ENCODE measurements around the gene PAX7. TPM values are rescaled to one million over a fixed set of nuclear protein-coding genes. Genes with fewer than 3 reads are reported as not detected.
"Not testable (repeated sequence)": the region's sequence is repeated elsewhere in the genome, so short reads cannot be mapped to it uniquely, and the experiment has no call there.

Gene PAX7
- total RNA-seq, 2 donors from 2014 or later = not detected

DNA sequence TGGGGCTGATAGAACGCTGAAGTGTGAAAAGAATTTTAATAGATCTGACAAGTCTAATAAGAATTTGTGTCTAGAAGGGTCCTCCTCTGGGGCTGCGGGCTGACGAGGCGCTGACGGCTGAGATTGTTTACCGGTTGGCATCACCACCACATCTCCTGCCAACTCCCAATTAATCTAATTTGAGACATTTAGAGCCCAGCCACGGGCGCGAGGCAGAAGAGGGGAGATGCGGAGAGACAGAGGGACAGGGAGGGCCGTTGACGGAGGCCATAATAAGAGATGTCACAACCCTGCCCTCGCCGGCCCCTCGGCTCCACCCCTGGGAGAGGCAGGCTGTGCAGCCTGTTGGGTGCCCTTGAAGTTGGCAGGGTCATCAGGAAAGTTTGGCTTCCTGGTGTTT is 109.3 kb downstream of the PAX7 start:
- Histone ChIP-seq H3K4me1 (no peaks in the 10 kb centered on the region), H3K36me3 (replicated peaks in 1 of 2; ENCODE audit: insufficient read depth in 1 of 2, low read depth in 2 of 2) (no peaks in the 10 kb centered on the region), H3K9me3 (no peaks in the 10 kb centered on the region), H3K27me3 (no peaks in the 10 kb centered on the region), H3K4me3 (no peak overlapping the region), H3K27ac (no peak overlapping the region)
- WGBS, 2 donors = 54 to 61% methylated on average over 15 of the region's 15 CpGs
- ATAC-seq (no peak), DNase-seq (no peak)
- intact Hi-C loops (cut with DNase I) = no loop called here
- TF ChIP-seq POLR2A (IDR thresholded peaks at IDR 0.05) = no peak
- TF ChIP-seq, protein P1, sequence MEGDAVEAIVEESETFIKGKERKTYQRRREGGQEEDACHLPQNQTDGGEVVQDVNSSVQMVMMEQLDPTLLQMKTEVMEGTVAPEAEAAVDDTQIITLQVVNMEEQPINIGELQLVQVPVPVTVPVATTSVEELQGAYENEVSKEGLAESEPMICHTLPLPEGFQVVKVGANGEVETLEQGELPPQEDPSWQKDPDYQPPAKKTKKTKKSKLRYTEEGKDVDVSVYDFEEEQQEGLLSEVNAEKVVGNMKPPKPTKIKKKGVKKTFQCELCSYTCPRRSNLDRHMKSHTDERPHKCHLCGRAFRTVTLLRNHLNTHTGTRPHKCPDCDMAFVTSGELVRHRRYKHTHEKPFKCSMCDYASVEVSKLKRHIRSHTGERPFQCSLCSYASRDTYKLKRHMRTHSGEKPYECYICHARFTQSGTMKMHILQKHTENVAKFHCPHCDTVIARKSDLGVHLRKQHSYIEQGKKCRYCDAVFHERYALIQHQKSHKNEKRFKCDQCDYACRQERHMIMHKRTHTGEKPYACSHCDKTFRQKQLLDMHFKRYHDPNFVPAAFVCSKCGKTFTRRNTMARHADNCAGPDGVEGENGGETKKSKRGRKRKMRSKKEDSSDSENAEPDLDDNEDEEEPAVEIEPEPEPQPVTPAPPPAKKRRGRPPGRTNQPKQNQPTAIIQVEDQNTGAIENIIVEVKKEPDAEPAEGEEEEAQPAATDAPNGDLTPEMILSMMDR (IDR thresholded peaks at IDR 0.05) = no peak

DNA sequence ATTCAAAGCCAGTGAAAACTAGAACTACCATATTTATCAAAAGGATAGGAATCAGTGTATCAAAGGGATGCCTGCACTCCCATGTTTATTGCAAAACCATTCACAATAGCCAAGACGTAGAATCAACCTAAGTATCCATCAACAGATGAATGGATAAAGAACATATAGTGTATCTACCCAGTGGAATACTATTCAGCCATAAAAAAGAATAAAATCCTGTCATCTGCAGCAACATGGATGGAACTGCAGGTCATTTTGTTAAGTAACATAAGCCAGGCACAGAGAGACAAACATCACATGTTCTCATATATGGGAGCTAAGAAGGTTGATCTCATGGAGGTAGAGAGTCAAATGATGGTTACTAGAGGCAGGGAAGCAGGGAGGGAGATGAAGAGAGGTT is 110.0 kb downstream of the PAX7 start:
- intact Hi-C loops (cut with DNase I) = no loop called here
- 38 to 52% methylated on average over 1 of the region's 1 CpG for WGBS, 2 donors

GRCh38 chr1:18743233-18743632 is 112.6 kb downstream of the PAX7 start:
- no peaks in the 10 kb centered on the region for H3K4me1 ChIP-seq
- no peak for TF ChIP-seq POLR2A (IDR thresholded peaks at IDR 0.05)
- TF ChIP-seq, protein P1 (IDR thresholded peaks at IDR 0.05) = no peak
- no peaks in the 10 kb centered on the region for H3K9me3 ChIP-seq
- no peak overlapping the region for H3K4me3 ChIP-seq
- H3K27me3 ChIP-seq = no peaks in the 10 kb centered on the region
- H3K36me3 ChIP-seq (replicated peaks in 1 of 2; ENCODE audit: insufficient read depth in 1 of 2, low read depth in 2 of 2) = no peaks in the 10 kb centered on the region
- H3K27ac ChIP-seq = no peak overlapping the region
- ATAC-seq = no peak
- intact Hi-C loops (cut with DNase I) = no loop called here
- no peak for DNase-seq
- 34 to 45% methylated on average over 7 of the region's 7 CpGs for WGBS, 2 donors

More for the DNA sequence above, 110.0 kb downstream of the PAX7 start:
- Histone ChIP-seq H3K4me3 (no peak overlapping the region), H3K4me1 (no peaks in the 10 kb centered on the region), H3K27me3 (no peaks in the 10 kb centered on the region), H3K9me3 (no peaks in the 10 kb centered on the region), H3K27ac (no peak overlapping the region), H3K36me3 (replicated peaks in 1 of 2; ENCODE audit: insufficient read depth in 1 of 2, low read depth in 2 of 2) (no peaks in the 10 kb centered on the region)
- TF ChIP-seq, protein P1 (IDR thresholded peaks at IDR 0.05) = no peak
- TF ChIP-seq POLR2A (IDR thresholded peaks at IDR 0.05) = no peak
- DNase-seq (no peak), ATAC-seq (no peak)

DNA sequence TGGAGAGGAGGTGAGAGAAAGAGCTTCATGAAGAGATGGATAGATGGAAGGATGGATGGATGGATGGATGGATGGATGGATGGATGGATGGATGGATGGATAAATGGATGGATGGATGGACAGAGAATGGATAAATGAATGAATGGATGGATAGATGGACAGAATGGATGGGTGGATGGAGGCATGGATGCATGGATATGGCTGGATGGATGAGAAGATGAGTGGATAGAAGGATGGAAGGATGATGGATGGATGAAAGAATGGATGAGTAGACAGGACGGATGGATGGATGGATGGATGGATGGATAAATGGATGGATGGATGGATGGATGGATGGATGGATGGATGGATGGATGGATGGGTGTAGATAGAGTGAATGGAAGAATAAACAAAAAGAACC is 113.7 kb downstream of the PAX7 start:
- H3K27ac ChIP-seq; intact Hi-C loops (cut with DNase I); H3K27me3 ChIP-seq; DNase-seq; H3K9me3 ChIP-seq; H3K4me1 ChIP-seq; H3K36me3 ChIP-seq (replicated peaks in 1 of 2; ENCODE audit: insufficient read depth in 1 of 2, low read depth in 2 of 2); H3K4me3 ChIP-seq; ATAC-seq: not testable (repeated sequence)
- WGBS, 2 donors = 55 to 61% methylated on average over 1 of the region's 1 CpG

DNA sequence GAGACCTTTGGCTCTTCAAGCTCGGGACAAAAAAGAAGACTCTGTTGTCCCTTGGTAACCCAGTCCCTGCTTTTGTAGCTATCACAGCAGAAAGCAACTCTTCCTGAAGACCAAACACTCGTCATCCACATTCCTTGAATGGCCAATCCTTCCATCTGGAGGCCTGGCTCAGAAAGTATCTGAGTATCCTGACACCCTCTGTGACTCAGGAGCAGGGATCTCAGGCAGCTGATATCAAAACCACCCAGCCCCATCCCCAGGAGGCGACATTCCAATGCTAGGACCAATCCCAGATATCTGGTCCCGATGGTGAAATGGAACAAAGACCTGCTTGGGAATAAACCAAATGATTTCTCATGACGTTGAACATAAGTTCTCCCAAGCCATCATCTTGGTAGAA is 116.3 kb downstream of the PAX7 start:
- H3K4me1 ChIP-seq = no peaks in the 10 kb centered on the region
- H3K27ac ChIP-seq = no peak overlapping the region
- intact Hi-C loops (cut with DNase I) = no loop called here
- H3K36me3 ChIP-seq (replicated peaks in 1 of 2; ENCODE audit: insufficient read depth in 1 of 2, low read depth in 2 of 2) = no peaks in the 10 kb centered on the region
- no peak overlapping the region for H3K4me3 ChIP-seq
- no peak for TF ChIP-seq POLR2A (IDR thresholded peaks at IDR 0.05)
- TF ChIP-seq, protein P1 (IDR thresholded peaks at IDR 0.05) = no peak
- ATAC-seq = no peak
- DNase-seq = no peak
- WGBS, 2 donors = 45 to 53% methylated on average over 5 of the region's 5 CpGs
- no peaks in the 10 kb centered on the region for H3K27me3 ChIP-seq
- no peaks in the 10 kb centered on the region for H3K9me3 ChIP-seq

Data from body of pancreas (tissue), 4 donors.